Endothelial cell of umbilical vein (primary cell): ENCODE data around the gene MOK. TPM values are rescaled to one million over a fixed set of nuclear protein-coding genes. Genes with fewer than 3 reads are reported as not detected.

ENCODE experiments used
- BruUV-seq: library from RNA; stranded (reverse); fragments of 400-500 nt; replicated peaks from 2 replicates; lab custom pipeline; 2021; lab: Mats Ljungman, UMichigan
- CTCF ChIA-PET: fragments of 300-600, 350-600 bp; sonication (Branson Sonifier 250); formaldehyde crosslinking; loops from one replicate; lab custom pipeline; 2021; ENCODE audit warnings: antibody characterized with exemption, inconsistent platforms; lab: Charles Lee
- POLR2A ChIA-PET: fragments of 300-600, 350-600 bp; sonication (Branson Sonifier 250); formaldehyde crosslinking; loops from one replicate; lab custom pipeline; 2021; ENCODE audit warnings: antibody characterized with exemption, inconsistent platforms; lab: Charles Lee
- DNase-seq: peaks from one replicate; pipeline ENCODE4 v3.0.0-alpha.2; 2011; ENCODE audit warnings: low read depth, low spot score
- FAIRE-seq: peaks from 2 replicates; lab custom pipeline; 2011; peaks lifted over from hg19 to GRCh38; lab: Jason Lieb, UNC
- H2AFZ ChIP-seq: 2 replicates; pipeline ENCODE4 v1.6.0; 2012; ENCODE audit warnings: low read depth, low read length, control low read depth, inconsistent platforms
- H3K27ac ChIP-seq: 2 replicates; pipeline ENCODE4 v1.5.1; 2011; ENCODE audit warnings: low read depth, mild to moderate bottlenecking, control low read depth, low read length, moderate library complexity; ENCODE audit not compliant: insufficient read depth
- H3K27me3 ChIP-seq, 2 experiments: 2 replicates each; pipeline versions ENCODE4 v1.6.0 to v1.6.1; 2011; ENCODE audit warnings: low read length in 2 of 2, mixed read lengths in 1 of 2; ENCODE audit not compliant: control insufficient read depth in 2 of 2, insufficient read depth in 2 of 2
- H3K36me3 ChIP-seq, 2 experiments: 2 replicates in 1 of 2; 3 replicates in 1 of 2; pipeline ENCODE4 v1.5.1; 2011; ENCODE audit warnings: low read length in 2 of 2, mild to moderate bottlenecking in 1 of 2, moderate library complexity in 1 of 2; ENCODE audit not compliant: control insufficient read depth in 2 of 2, insufficient read depth in 2 of 2; ENCODE audit errors: extremely low read depth in 1 of 2
- H3K4me1 ChIP-seq: 3 replicates; pipeline ENCODE4 v1.5.1; 2011; ENCODE audit warnings: mild to moderate bottlenecking, low read length; ENCODE audit not compliant: control insufficient read depth, insufficient read depth; ENCODE audit errors: extremely low read depth
- H3K4me2 ChIP-seq: 2 replicates; pipeline ENCODE4 v1.6.1; 2011; ENCODE audit warnings: low read length, control low read depth, mixed read lengths; ENCODE audit not compliant: insufficient read depth
- H3K4me3 ChIP-seq, 3 experiments: fragments of 200-600 bp in 1 of 3; sonication (generic), shearing (Covaris generic) in 1 of 3; replicated peaks in 1 of 3; 2 replicates each; pipeline ENCODE4 v1.5.1; 2011 to 2016; ENCODE audit warnings: control low read depth in 3 of 3, low read length in 3 of 3, mild to moderate bottlenecking in 2 of 3, inconsistent platforms in 1 of 3, low read depth in 1 of 3, moderate library complexity in 1 of 3; ENCODE audit not compliant: insufficient read depth in 1 of 3
- H3K79me2 ChIP-seq: 2 replicates; pipeline ENCODE4 v1.6.0; 2012; ENCODE audit warnings: low read length, inconsistent platforms; ENCODE audit not compliant: control insufficient read depth, insufficient read depth
- H3K9ac ChIP-seq: replicated peaks from 2 replicates; pipeline ENCODE3; 2011; ENCODE audit warnings: low read length, control low read depth; ENCODE audit not compliant: insufficient read depth; ENCODE audit errors: extremely low read depth
- H3K9me1 ChIP-seq: replicated peaks from 3 replicates; pipeline ENCODE4 v1.6.0; 2011; ENCODE audit warnings: mild to moderate bottlenecking, low read length; ENCODE audit not compliant: control insufficient read depth, insufficient read depth; ENCODE audit errors: extremely low read depth
- H3K9me3 ChIP-seq: replicated peaks from 2 replicates; pipeline ENCODE4 v1.5.1; 2012; ENCODE audit warnings: low read length, inconsistent platforms; ENCODE audit not compliant: control insufficient read depth, insufficient read depth
- H4K20me1 ChIP-seq: replicated peaks from 2 replicates; pipeline ENCODE3; 2011; ENCODE audit warnings: mild to moderate bottlenecking, low read length; ENCODE audit not compliant: control insufficient read depth, insufficient read depth; ENCODE audit errors: extremely low read depth
- EZH2 ChIP-seq: IDR thresholded peaks from 2 replicates; pipeline ENCODE4 v1.6.1; 2012; ENCODE audit warnings: borderline replicate concordance, low read depth, mild to moderate bottlenecking, moderate library complexity, low read length, inconsistent platforms; ENCODE audit not compliant: severe bottlenecking
- FOS ChIP-seq: IDR thresholded peaks from 2 replicates; pipeline ENCODE4 v1.6.1; 2011; ENCODE audit warnings: mild to moderate bottlenecking, low read length, moderate library complexity, borderline replicate concordance; ENCODE audit not compliant: insufficient read depth
- GATA2 ChIP-seq: IDR thresholded peaks from 2 replicates; pipeline ENCODE4 v1.7.0; 2011; ENCODE audit warnings: low read depth, mild to moderate bottlenecking, moderate library complexity, mixed read lengths, low read length; ENCODE audit not compliant: insufficient read length, insufficient read depth
- JUN ChIP-seq: IDR thresholded peaks from 2 replicates; pipeline ENCODE4 v1.6.1; 2011; ENCODE audit warnings: borderline replicate concordance, low read depth; ENCODE audit not compliant: insufficient read length, insufficient read depth
- MYC ChIP-seq: IDR thresholded peaks from one replicate; pipeline ENCODE4 v1.6.1; 2011; ENCODE audit warnings: mild to moderate bottlenecking, low read depth, low read length
- POLR2A ChIP-seq: IDR thresholded peaks from 2 replicates; pipeline ENCODE4 v1.6.1; 2012; ENCODE audit warnings: low read depth, mild to moderate bottlenecking, control low read depth, low read length
- POLR2AphosphoS5 ChIP-seq: IDR thresholded peaks from 2 replicates; pipeline ENCODE4 v1.6.1; 2012; ENCODE audit warnings: low read depth, mild to moderate bottlenecking, control low read depth, low read length, moderate library complexity; ENCODE audit not compliant: insufficient read depth
- dilution Hi-C: fragments of 300-500 bp; cut with MboI; formaldehyde crosslinking; loops from one replicate; pipeline ENCODE4 v1.15.0; 2019; ENCODE audit warnings: low sequenced_read_pairs; ENCODE audit not compliant: extremely low pct_ligation_motif_present
- intact Hi-C: fragments of 100-400 bp; cut with micrococcal nuclease; formaldehyde crosslinking; loops from one replicate; pipeline ENCODE4 v1.10.0; 2022
- polyA plus RNA-seq, 4 experiments: library from polyadenylated mRNA; depleted of rRNA in 3 of 4; stranded (reverse) in 3 of 4; unstranded in 1 of 4; fragments of >200 nt; gene quantifications; 2 replicates each; pipeline versions ENCODE4 v1.2.1 to v1.2.3, GENCODE V29; 2011 to 2012; ENCODE audit warnings: missing spikeins in 1 of 4
- total RNA-seq: library from RNA; stranded (reverse); gene quantifications from 2 replicates; pipeline ENCODE4 v1.2.3, GENCODE V29; 2021
- TF ChIP-seq, protein P1 (sequence below), 2 donors: IDR thresholded peaks; 1 replicate in 1 of 2; 2 replicates in 1 of 2; pipeline ENCODE4 v1.5.1; 2011; ENCODE audit warnings: low read length in 2 of 2, mild to moderate bottlenecking in 2 of 2, moderate library complexity in 2 of 2, control low read depth in 1 of 2, inconsistent platforms in 1 of 2, low read depth in 1 of 2; ENCODE audit not compliant: insufficient read depth in 1 of 2; ENCODE audit errors: extremely low read depth in 1 of 2
- TF ChIP-seq, protein P2 (sequence below): IDR thresholded peaks from 2 replicates; pipeline ENCODE4 v1.6.1; 2011; ENCODE audit not compliant: insufficient read depth, insufficient read length

The MOK gene
- total and polyA plus RNA-seq, 2 donors (not counting 3 experiments of a cell fraction or from before 2014, with no cell fraction given), result 6.1 to 8.6 TPM

DNA sequence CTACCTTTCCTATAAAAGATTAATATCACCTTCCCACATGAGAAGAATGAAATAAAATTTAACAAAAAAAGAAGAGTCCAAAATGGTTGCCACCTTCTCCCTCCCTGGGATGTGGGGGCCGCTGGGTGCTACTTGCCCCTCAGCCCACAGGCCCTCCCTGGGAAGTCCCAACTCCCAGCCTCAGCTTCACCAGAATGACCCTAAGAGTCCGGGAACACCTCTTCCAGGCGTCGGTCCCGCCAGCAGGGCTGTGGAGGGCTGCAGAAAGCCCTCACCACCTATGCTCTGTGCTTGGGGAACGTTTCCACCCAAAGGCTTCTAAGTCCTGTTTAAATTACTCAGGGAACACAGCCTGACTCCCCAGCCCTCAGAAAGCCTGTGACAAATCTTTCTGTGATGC is 71.9 kb downstream of the MOK start:
- Histone ChIP-seq H3K9me3 (no peaks in the 10 kb centered on the region), H3K4me1 (peaks cover 3% of the 10 kb centered on the region), H2AFZ (no peak overlapping the region), H3K4me3 (no peak overlapping the region), H3K36me3 (no peaks in the 10 kb centered on the region), H3K9ac (no peak overlapping the region), H3K9me1 (no peaks in the 10 kb centered on the region), H3K27me3 (no peaks in the 10 kb centered on the region), H3K4me2 (no peak overlapping the region), H3K27ac (no peak overlapping the region), H3K79me2 (no peaks in the 10 kb centered on the region), H4K20me1 (no peaks in the 10 kb centered on the region)
- DNase-seq, result no peak
- dilution Hi-C loops (no loop called here), intact Hi-C loops (loop anchor here (10.0 kb wide), 1 partner anchor 282 kb away; no protein-coding TSS in a partner anchor)
- no TSS peak for BruUV-seq
- POLR2A ChIA-PET, result no interaction called here
- CTCF ChIA-PET, result interaction anchor here (1.0 to 1.3 kb wide), 2 partner anchors 72 to 81 kb away, joined by 3 to 5 read pairs; partner anchors contain the start of gene MOK
- FAIRE-seq, result no peak
- TF ChIP-seq MYC (no peak), POLR2AphosphoS5 (no peak)

DNA sequence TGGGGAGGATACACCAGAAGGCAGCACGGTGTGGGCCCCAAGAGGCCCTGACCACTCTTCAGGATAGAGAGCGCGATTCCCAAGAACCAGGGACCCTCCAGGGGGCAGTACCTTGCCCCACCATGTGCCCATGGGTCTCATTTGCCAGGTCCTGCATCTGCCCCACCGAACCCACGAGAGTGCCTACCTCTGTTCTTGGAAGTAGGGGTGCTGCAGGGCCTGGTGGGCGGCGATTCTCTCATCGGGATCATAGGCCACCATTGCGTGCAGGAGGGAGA is 72.7 kb downstream of the MOK start:
- TF ChIP-seq JUN (no peak), FOS (no peak), GATA2 (no peak), POLR2A (no peak), POLR2AphosphoS5 (no peak), MYC (no peak), EZH2 (no peak)
- TF ChIP-seq, protein P1, sequence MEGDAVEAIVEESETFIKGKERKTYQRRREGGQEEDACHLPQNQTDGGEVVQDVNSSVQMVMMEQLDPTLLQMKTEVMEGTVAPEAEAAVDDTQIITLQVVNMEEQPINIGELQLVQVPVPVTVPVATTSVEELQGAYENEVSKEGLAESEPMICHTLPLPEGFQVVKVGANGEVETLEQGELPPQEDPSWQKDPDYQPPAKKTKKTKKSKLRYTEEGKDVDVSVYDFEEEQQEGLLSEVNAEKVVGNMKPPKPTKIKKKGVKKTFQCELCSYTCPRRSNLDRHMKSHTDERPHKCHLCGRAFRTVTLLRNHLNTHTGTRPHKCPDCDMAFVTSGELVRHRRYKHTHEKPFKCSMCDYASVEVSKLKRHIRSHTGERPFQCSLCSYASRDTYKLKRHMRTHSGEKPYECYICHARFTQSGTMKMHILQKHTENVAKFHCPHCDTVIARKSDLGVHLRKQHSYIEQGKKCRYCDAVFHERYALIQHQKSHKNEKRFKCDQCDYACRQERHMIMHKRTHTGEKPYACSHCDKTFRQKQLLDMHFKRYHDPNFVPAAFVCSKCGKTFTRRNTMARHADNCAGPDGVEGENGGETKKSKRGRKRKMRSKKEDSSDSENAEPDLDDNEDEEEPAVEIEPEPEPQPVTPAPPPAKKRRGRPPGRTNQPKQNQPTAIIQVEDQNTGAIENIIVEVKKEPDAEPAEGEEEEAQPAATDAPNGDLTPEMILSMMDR (IDR thresholded peaks at IDR 0.05; ENCODE audit: extremely low read depth in 1 of 2, insufficient read depth in 1 of 2, low read depth in 1 of 2, low read length in 2 of 2), result no peak
- TF ChIP-seq, protein P2, sequence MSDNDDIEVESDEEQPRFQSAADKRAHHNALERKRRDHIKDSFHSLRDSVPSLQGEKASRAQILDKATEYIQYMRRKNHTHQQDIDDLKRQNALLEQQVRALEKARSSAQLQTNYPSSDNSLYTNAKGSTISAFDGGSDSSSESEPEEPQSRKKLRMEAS, result no peak
- no peak overlapping the region for H3K4me2 ChIP-seq
- H3K9me3 ChIP-seq, result no peaks in the 10 kb centered on the region
- DNase-seq (no peak), FAIRE-seq (no peak)
- no TSS peak for BruUV-seq
- H2AFZ ChIP-seq, result no peak overlapping the region
- intact Hi-C loops (loop anchor here (10.0 kb wide), 1 partner anchor 283 kb away; no protein-coding TSS in a partner anchor), dilution Hi-C loops (no loop called here)
- no peaks in the 10 kb centered on the region for H3K36me3 ChIP-seq
- H3K9me1 ChIP-seq, result no peaks in the 10 kb centered on the region
- peaks cover 3% of the 10 kb centered on the region for H3K4me1 ChIP-seq
- POLR2A ChIA-PET, result no interaction called here
- CTCF ChIA-PET, result interaction anchor here (2.6 kb wide), 1 partner anchor 82 kb away, joined by 12 read pairs; no protein-coding TSS in a partner anchor
- H3K9ac ChIP-seq, result no peak overlapping the region
- H3K4me3 ChIP-seq, result no peak overlapping the region
- H3K79me2 ChIP-seq, result no peaks in the 10 kb centered on the region
- H3K27me3 ChIP-seq, result no peaks in the 10 kb centered on the region
- no peaks in the 10 kb centered on the region for H4K20me1 ChIP-seq
- no peak overlapping the region for H3K27ac ChIP-seq
